Measurements from ENCODE around the gene ADGRD1.

The ADGRD1 gene

DNA sequence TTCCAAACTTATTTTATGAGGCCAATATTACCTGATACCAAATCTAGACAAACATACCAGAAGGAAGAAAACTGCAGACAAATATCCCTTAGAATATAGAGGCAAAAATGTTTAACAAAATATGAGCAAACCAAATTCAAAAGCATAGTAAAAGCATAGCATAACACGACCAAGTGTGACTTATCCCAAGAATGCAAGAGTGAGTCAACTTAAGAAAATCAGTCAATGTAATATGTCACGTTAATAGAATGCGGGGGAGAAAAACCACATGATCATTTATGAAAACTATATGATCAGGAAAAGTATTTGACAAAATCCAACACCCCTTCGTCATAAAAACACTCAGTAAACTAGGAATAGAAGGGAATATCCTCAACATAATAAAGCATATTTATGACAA, 217.3 kb downstream of the ADGRD1 start:
- DNase-seq = peak; percentile 90

DNA sequence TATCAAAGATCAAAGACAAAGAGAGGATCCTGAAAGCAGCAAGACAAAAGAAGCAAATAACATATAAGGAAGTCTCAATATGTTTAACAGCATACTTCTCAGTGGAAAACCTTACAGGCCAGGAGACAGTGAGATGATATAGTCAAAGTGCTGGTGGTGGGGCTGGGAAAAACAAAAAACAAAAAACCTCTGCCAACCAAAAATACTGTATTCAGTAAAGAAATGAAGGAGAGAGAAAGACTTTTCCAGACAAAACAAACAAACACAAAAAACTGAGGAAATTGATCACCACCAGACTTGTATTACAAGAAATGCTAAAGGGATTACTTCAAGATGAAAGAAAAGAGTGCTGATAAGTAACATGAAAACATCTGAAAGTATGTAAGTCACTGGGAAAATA, 221.2 kb downstream of the ADGRD1 start:
- no peak for DNase-seq

DNA sequence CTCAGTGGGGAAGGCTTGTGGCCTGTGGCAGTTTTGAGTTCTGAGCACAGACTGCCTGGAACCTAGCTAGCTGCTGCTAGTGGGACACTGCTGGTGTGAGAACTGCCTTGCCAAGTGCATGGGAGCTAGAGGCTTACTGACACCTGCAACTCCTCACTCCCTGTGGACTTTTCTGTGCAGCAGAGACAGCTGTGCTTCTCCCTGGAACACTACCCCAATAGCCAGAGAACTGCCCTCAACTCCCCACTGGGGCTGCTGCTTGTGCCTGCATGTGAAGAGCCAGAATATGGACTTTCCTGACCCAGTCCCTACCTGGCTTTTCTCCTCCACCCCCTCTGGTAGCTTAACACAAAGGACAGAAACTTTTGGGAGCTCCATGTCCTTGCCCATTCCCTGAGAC, 222.6 kb downstream of the ADGRD1 start:
- DNase-seq = no peak

DNA sequence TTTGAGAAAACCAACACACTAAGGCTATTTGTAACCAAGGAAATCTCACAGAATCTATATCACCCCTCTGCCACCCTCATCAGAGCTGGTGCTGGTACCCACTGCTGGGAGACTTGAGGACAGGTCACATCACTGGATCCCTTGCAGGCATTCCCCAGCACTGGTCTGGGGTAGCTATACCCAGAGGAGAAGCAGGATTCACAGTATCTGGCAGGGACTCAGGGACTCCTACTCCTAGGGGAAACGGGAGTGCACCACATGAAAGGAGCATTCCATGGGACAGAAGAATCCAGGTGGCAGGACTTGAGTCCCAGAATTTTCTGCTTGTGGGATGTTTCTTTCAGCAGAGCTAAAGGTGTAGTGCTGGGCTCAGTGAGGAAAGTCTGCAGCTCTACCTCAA, 223.2 kb downstream of the ADGRD1 start:
- no peak for DNase-seq

DNA sequence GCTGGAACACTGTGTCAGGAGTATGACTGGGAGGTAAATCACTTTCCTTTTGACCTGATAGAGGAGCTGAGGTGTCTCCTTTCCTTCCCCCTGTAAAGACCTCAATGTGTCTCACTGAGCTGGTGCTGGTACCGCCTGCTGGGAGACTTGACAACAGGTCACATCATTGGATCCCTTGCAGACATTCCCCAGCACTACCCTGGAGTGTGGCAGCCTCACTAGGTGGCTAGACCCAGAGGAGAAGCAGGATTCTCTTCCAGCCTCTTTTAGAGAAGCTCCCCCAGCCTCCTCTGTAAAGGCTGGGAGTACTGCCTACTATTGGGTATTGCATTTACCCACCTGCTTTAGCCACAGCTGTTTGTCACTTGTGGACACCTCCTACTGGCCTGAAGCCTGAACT, 223.9 kb downstream of the ADGRD1 start:
- no peak for DNase-seq

DNA sequence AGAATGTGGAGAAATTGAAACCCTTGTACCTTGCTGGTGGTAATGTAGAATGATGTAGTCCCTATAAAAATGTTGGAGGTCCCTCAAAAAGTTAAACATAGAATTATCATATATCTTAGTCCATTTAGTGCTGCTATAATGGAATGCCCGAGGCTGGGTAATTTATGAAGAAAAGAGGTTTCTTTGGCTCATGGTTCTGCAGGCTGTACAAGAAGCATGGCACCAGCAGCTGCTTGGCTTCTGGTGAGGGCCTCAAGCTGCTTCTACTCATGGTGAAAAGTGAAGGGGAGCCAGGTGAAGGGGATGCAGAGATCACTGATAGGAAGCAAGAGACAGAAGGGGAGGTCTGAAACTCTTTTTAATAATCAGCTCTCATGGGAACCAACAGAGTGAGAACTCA, 233.9 kb downstream of the ADGRD1 start:
- no peak for DNase-seq

DNA sequence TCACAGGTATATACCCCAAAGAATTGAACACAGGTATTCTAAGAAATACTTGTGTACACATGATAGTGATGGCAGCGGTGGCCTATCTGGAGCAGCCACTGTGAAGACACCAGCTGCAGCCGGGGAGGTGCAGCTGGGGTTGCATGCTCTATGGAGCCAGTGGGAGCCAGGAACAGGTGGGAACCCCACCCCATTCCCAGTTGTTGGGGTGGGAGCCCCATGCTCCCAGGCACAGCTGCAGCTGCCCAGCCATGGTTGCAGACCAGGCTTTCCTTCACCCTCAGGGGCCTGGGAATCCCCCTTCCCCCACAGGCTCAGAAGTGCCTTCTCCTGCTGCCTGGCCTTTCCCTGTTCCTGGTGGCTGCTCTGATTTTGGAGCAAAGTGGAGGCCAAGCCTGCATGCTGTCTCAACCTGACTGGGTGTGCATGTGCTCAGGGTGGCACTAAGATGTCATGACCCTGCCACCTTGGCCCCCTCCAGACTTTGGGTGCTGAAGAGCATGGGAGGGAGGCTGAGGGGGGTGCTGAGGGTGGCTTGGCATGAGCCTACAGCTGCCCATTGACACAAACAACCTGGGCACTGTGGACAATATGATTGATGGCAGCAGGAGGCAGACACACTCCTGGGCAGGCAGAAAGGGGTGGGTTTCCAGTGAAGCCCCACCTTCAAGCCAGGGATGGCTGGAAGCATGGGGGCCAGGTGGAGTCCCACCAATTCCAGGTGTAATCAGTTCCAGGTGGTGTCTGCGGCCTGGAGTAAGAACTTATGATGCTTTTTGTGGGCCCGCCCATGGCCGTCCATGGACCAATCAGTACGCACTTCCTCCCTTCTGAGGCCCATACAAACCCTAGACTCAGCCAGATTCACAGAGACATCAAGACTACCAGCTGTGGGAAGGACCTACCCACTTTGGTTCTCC, 234.7 kb downstream of the ADGRD1 start:
- no peak for DNase-seq

DNA sequence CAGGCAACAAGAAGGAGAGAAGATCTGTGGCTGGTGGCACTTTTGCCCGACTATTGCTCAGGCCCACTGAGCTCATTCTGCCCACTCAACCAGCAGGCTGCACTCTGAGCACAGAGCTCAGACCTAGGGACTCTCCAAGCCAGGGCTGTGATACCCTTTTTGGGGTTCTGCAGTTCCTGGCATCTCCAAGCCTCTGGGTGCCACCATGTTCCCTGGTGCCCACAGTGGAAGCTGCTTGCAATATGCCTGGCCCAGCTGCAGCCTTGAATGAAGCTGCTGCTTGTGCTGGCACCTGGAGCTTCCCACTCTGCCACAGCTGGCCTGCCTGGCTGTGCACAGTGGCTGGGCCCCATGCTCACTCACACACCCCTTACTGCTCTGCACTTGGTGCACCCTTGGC, 236.1 kb downstream of the ADGRD1 start:
- DNase-seq = no peak

DNA sequence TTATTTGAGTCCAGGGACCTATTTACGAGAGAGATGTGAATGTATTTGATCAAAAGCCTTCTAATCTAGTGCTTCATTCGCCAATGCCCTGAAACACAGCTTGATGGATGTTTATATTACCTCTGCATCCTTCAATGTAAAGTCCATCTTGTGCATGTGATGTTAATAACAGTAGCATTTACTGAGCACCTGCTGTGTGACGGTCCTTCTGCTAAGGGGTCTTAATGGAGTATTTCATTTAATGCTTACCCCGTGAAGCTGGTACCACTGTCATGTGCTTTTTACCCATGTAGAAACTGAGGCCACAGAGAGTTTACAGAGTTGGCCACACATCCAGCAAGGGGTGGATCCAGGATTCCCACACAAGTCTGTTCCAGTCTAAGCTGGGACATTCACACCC, 237.3 kb downstream of the ADGRD1 start:
- DNase-seq = no peak
